ENCODE results near the gene CCDC74B.
A peak's percentile ranks its signal among the peaks of the same experiment; 100 is the strongest.
"Not testable (repeated sequence)": the region's sequence is repeated elsewhere in the genome, so short reads cannot be mapped to it uniquely, and the experiment has no call there.

CCDC74B gene

DNA sequence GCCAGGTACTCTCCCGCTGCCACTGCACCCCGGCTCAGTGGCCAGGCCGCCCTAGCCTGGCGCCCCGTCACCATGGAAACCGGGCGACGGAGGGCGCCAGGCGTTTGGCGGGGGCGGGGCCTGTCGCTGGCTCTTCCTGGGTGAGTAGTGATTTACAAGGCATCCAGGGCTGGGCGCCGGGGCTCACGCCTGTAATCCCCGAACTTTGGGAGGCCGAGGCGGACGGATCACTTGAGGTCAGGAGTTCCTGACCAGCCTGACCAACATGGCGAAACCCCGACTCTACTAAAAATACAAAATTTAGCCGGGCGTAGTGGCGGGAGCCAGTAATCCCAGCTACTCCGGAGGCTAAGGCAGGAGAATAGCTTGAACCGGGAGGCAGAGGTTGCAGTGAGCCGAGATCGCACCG is at the start of gene CCDC74B:
Gene CCDC74B (minus strand): TSS at position 107 of the 409 bp plus-strand sequence. CDS start 116 bp downstream, outside the sequence.
- not testable (repeated sequence) for DNase-seq

DNA sequence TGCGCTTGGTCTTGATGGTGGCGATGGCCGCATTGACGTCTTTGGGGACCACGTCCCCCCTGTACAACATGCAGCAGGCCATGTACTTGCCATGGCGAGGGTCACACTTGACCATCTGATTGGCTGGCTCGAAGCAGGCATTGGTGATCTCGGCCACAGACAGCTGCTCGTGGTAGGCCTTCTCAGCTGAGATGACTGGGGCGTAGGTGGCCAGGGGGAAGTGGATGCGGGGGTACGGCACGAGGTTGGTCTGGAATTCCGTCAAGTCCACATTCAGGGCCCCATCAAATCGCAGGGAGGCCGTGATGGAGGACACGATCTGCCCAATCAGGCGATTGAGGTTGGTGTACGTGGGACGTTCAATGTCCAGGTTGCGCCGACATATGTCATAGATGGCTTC is 48.9 kb upstream of the CCDC74B start:
- not testable (repeated sequence) for DNase-seq

DNA sequence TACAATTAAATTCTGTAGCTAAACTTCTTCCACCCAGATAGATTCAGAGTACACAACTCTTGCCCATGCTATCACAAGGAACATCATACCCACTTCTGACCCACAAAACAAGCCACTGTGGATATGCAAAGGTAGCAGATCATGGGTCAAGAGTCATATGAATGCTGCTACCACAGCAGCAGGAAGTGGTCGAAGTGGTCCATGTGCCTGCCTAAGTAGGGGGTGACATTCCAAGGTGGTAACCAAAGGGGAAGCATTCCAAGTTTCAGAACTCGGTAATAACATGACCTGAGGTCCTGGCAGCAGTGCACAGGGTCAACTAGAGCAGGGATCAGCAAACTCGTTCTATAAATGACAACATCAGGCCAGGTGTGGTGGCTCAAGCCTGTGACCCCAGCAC is 47.5 kb upstream of the CCDC74B start:
- not testable (repeated sequence) for DNase-seq

DNA sequence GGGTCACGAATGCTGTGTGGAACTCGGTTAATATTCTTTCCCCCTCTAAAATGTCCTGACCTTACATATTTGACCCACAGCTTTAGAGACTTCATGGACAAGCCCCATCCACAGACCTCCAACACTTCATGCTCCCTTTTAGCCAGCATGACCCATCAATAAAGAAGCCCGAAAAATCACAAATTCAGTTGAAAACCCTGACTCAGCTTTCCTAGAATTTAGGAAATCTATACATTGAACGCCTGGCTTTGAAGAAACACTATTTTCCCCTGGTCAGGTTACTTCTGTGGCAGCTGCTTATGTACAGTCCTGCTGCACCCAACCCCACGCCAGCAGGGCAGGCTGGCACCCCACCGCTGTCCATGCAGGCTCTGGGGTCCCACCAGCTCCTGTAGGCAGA is 46.4 kb upstream of the CCDC74B start:
- DNase-seq, result not testable (repeated sequence)

DNA sequence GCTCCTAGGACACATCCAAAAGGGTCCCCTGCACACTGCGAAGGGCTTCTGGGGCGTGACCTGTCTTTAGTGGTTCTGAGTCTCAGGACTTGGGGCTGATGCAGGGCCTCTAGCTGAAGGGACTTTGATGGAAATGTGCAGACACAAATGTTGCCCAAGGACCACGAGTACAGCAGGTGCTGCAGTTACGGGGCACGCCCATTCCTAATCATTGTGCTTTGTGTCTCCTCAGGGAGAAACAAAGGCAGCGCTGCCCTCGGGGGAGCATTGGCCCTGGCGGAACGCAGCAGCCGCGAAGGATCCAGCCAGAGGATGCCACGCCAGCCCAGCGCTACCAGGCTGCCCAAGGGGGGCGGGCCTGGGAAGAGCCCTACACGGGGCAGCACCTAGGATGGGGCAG is 45.3 kb upstream of the CCDC74B start:
- no peak for DNase-seq

DNA sequence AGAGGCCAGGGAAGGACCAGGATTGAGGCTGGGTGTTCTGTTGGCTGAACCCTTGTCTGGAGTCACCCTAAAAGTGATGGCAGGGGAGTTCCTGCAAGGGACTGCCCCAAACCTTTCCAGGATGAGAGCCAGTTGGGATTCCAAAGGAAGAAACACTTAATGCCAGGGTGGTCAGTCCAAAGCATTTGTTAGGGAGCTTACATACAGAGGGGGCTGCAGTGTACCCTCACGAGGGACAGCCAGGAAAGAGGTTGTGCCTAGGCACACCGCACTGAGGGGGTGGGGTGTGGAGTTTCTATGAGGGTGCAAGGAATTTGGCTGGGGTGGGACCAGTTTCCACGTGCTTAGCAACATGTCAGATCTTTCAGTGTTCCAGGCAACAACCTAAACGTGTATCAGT is 44.0 kb upstream of the CCDC74B start:
- DNase-seq, result not testable (repeated sequence)

DNA sequence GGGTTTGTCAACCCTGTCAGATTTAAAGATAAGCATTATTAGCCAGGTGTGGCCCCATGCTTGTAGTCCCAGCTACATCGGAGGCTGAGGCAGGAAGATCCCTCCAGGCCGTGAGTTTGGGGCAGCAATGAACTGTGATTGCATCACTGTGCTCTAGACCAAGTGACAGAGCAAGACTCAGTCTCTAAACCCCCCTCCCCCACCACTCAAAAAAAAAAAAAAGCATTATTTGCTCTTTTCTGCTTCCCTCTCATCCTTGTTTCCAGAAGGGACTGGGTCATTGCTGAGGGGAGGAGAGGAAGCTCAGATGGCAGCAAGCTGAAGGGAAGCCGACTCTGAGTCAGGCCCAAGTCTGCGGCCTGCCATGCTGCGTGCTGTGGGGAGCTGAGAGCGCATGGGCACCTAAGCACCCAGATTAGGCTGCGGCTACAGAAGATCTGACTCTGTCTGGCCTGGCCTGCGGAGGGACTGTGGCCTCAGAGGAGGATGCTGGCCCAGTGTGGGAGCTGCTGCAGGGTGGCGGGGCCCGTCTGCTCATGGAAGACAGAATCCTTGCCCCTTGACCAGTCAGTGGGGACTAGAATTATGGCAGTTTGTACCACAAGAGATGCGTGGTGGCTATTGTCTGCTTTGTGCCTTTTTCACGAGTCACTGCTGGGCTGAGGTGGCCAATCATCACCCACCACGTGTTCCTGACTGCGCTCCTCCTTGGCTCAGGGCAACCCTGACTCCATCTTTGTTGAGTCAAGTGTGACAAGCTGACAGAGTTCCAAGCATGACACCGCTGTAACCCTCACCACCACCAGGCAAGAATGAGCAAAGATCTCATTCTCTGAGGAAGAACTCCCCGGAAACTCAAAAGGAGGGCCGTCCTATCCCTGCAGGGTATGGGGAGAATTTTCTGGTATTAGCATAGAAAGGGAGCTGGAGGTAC is 43.2 kb upstream of the CCDC74B start:
- not testable (repeated sequence) for DNase-seq

DNA sequence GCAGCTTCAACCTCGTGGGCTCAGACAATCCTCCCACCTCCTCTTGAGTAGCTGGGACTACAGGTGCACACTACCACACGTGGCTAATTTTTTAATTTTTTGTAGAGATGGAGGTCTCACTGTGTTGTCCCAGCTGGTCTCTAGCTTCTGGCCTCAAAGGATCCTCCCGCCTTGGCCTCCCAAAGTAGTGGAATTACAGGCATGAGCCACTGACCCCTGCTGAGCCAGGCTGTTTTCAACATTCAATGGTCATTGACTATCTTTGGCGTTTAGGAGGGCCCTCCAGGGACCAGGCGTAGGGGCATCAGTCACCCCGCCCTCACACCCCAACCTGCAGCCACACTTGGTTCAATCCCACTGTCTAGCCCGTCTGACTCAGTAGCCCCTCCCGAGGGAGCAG is 42.4 kb upstream of the CCDC74B start:
- DNase-seq, result no peak

DNA sequence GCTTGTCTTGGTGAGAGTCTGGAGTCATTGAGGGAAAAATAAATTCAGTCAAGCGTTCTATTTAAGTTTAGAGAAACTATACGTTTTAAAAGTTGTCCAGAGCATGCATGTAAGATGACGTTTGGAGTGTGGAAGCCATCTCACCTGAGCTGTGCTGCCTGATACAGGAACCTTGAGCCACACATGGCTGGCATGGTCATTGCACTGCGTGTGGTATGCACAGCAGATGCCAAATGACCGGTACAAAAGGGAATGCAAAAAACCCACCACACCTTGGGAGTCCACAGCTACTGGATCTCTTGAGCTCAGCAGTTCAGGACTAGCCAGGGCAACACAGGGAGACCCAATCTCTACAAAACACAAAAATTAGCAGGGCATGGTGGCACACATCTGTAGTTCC is 41.5 kb upstream of the CCDC74B start:
- no peak for DNase-seq

DNA sequence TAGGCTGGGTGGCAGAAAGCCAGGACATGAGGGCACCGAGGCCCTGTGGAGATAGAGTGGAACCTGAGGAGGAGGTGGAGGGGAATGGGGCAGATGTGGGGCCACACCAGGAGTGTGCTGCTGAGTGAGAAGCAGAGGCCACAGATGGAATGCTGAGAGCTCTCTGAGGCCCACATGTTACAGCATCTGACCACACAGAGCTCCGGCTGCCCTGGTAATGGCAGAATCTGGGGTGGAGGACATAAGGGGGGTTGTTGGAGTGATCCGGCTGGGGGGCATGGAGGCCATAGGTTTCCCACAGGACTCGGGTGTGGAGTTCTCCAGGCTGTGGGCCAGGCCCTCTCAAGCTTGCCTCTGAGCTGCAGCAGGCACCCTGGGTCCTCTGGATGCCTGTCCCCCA is 41.0 kb upstream of the CCDC74B start:
- no peak for DNase-seq

DNA sequence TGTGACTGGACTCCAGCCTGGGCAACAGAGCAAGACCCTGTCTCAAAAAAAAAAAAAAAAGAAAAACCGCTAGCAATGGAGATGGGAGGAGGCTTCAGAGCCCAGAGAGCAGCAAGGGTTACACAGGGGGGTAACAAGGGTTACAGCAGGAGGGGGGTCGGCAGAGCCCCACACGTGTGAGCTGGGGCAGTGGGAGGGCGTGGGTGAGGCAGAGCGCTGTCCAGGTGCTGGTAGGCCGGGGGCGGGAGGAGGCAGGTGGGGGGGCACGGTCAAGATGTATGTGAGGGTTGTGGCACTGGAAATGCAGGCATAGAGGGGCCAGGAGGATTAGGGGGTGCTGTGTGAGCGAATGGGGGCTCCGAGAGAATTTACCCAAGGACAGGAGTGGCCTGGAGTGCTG is 40.5 kb upstream of the CCDC74B start:
- DNase-seq, result no peak

DNA sequence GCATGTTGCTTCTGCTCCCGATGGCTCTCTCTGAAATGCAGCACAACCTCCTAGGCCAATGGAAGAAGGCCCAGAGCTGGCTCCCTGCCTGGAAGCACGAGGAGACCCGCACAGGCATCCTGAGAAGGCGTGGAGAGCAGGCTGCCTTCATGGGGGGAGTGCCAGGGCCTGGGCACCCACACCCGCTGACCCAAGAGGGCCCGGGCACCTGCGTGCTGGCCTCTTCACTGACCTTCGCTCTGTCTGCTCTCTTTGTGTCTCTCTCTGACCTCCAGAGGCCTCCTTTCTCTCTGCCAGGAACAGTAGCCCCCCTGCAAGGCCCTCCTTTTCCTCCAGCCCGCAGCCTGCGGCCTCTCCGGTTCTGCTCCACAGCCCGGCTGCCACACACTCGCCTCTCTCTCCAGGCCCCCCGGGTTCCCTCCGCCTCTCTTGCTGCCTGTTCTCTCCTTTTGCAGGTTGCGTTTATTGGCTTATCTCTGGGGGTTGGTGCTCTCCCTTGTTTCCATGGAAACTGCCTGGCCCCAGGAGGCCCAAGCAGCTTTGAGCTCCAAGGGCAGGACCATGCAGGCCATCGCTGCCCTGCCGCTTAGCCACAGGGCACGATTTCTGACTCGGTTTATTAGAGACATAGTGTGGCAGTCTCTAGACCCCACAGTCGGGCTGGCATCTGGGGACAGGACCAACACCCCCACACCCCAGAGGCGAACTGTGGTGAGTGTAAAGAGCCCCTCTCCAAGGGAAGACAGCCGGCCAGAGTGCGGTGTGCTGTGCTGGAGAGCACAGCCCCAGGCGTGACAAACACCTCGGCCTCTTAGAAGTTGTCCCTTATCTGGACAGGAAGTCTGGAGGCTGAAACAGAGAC is 38.8 kb upstream of the CCDC74B start:
- DNase-seq, result no peak

DNA sequence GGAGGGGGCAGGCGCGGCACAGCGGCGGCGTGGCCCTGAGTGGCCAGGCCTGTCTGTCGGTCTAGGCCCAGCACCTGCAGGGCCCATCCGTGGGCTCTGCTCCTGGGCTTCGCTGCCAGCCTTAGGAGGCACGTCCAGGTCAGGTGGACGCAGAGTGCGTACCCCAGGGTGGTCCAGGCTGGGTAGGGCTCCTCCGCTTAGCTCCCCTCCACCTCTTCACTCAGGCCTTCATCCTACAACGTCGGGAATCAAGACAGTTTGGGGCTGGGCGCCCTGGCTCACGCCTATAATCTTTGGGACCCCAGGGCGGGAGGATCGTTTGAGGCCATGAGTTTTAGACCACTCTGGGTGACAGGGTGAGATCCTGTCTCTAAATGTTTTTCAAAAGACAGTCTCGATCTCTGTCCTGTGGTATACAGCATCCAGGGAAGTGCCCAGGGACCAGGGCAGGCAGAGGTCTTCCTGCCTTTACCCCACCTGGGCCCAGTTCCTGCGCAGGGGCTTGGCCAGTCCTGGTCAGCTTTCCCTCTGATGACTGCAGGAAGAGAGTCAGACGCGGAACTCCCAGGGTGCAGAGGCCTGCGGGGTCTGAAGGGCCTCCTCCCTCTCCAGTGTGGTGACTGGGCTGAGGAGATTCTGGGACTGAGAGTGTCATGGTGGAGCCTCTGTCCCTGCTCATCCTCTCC is 38.1 kb upstream of the CCDC74B start:
- DNase-seq, result not testable (repeated sequence)

DNA sequence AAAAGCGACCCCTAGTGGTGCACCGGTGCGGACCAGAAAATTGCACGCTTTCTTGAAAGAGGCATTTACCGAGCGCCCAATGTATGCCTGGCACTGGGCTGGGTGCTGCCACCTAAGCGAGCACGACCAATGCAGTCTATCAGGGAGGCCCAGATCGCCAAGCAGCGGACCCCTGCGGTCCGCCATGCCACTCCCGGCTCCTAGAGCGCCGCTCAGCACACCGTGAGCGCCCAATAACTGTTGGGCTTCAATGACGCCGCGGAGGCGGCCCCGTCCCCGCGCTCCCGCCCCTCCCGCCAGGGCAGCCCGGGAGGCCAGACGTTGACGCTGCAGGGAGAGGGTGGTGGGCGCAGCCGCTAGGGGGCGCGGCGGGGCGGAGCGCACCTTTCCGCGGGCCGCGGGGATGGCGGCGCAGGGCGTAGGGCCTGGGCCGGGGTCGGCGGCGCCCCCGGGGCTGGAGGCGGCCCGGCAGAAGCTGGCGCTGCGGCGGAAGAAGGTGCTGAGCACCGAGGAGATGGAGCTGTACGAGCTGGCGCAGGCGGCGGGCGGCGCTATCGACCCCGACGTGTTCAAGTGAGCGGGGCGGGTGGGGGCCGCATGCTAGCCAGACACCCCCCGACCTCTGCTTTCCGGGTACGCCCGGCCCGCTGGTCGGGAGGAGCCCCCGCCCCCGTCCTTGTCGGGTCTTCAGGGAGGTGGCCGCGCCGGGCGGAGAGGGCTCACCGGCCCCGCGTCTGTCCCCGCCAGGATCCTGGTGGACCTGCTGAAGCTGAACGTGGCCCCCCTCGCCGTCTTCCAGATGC is 37.2 kb upstream of the CCDC74B start, which contains the start of gene MZT2B:
Gene MZT2B (plus strand): TSS at position 383 of the 803 bp plus-strand sequence. CDS start 21 bp downstream, at position 404.
- peak; percentile 65 for DNase-seq

DNA sequence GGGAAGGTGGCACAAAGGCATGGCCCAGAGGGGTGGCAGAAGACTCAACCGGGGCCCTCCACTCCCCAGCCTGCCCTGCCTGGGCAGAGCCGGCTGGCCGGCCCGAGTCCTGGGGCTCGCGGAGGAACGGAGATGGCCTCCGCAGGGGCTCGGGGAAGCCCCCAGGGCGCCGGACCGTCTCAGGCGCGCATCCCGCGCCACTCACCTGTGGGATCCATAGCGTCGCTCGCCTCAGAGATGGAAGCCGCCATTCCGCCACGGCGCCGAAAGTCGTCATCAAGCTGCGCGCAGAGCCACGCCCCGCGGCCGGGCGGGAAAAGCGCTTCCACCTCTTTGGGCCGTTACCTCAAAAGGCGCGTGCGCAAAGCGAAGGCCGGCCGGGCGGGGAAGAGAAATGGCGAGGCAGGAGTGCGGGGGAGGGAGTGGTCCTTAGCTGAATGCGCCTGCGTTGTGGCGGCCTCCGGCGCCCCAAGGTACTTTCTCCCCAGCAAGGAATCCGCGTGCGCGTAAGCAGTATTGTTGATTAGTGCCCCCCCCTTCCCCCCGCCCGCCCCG is 36.5 kb upstream of the CCDC74B start, which contains the start of gene SMPD4:
Gene SMPD4 (minus strand): TSS at position 278 of the 555 bp plus-strand sequence. CDS start 5,010 bp downstream, outside the sequence.
- DNase-seq, result peak; percentile 84

DNA sequence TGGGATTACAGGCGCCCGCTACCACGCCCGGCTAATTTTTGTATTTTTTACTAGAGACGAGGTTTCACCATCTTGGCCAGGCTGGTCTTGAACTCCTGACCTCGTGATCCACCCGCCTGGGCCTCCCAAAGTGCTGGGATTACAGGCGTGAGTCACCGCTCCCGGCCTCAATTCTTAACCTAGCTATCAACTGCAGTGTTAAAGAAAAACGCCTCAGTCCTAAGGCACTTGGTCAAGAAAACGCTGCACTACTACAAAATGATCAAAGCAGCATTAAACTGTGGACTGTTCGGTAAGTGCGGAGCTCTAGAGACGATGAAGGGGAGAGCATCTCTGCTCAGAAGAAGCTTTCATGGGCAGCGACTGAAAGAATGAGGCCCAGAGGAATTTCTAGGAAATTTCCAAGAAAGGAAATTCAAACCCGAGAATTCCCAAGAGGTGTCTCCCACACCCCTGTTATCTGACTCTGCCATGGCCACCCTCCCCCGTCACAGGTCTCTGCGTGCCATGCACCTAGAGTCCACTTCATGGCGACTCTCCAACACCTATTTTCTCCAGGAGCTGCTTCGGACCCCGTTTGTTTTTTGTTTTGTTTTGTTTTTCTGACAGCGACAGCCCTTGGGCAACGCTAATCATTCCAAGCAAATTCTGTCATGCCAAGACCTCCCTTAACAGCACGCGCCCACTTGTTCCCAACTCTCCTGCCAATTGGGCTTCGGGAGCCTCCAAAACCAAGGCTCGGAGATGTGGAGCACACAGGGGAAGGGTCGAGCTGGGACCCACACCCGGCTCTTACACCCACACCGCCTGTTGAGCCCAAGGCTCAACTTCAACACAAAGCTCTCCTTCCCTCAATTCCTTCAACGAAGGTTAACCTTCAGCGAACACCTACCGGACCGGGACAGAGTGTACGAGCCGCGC is 35.8 kb upstream of the CCDC74B start:
- DNase-seq, result not testable (repeated sequence)

DNA sequence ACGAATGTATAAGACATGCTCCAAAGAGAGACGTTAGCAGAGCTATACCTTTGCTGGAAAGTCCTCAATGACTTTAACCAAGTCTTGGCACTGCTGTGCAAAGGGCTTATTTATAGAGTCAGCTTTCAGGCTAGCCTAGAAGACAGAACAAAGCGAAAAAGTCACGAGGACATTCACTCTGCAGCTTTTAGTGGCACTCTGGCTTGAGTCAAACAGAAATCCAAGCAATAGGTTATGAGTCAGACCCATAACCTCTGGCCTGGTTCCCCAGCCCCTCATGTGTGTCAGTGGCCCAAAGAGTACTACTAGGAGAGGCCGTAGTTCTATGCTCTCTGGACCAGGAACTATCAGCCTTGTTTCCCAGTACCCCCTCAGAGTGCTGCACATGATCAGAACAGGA is 30.0 kb upstream of the CCDC74B start:
- DNase-seq, result not testable (repeated sequence)

DNA sequence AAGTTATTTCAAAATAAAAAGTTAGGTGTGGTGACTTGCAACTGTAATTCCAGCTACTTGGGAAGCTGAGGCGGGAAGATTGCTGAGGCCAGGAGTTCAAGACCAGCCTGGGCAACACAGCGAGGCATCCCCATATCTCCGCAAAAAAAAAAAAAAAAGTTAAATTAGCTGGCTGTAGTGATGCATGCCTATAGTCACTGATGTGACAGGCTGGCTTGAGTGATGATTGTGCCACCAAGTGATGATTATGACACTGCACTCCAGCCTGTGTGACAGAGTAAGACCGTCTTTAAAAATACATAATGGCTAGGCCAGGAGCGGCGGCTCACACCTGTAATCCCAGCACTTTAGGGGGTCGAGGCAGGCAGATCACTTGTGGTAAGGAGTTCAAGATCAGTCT is 25.0 kb upstream of the CCDC74B start:
- DNase-seq, result no peak

DNA sequence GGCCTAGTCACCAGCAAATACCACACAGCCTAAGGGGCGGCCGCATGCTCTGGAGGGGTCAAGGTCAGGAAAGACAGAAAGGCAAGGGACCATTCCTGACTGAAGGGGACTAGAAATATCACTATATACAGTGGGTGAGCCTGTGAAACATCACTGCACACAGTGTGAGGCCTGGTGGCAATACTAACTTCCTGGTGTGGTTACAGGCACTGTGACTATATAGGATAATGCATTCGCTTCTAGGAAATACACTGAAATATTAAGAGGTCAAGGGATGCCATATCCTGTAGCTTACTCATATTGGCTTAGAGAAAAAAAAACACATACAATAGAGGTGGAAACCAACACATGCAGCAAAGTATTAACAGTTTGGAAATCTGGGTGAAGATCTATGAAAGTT is 24.3 kb upstream of the CCDC74B start:
- DNase-seq, result not testable (repeated sequence)

DNA sequence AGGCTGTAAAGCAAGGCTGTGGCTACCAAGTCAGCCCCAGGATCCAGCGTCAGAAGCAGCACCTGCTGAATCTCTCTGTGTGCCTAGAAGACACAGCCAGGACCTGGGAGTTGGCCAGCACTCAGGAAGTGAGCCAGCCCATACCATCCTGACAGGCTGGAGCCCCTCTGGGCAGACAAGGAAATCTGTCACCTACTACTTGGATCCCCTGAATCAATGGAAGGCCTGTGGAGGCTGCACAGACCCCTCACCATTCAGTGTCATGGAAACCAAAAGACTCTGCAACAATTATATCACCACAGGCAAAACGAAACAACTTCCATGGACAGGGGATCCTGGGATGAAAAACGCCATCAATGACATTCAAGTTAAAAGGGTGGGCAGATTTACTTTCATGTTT is 21.7 kb upstream of the CCDC74B start:
- not testable (repeated sequence) for DNase-seq
